Measurements from ENCODE around the gene MBNL3. TPM values are rescaled to one million over a fixed set of nuclear protein-coding genes. Genes with fewer than 3 reads are reported as not detected.

The MBNL3 gene, protein sequence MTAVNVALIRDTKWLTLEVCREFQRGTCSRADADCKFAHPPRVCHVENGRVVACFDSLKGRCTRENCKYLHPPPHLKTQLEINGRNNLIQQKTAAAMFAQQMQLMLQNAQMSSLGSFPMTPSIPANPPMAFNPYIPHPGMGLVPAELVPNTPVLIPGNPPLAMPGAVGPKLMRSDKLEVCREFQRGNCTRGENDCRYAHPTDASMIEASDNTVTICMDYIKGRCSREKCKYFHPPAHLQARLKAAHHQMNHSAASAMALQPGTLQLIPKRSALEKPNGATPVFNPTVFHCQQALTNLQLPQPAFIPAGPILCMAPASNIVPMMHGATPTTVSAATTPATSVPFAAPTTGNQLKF
- 2.5 and 5.1 TPM in 2 replicates for total RNA-seq (2014; rRNA removed; shearing (Covaris generic))

DNA sequence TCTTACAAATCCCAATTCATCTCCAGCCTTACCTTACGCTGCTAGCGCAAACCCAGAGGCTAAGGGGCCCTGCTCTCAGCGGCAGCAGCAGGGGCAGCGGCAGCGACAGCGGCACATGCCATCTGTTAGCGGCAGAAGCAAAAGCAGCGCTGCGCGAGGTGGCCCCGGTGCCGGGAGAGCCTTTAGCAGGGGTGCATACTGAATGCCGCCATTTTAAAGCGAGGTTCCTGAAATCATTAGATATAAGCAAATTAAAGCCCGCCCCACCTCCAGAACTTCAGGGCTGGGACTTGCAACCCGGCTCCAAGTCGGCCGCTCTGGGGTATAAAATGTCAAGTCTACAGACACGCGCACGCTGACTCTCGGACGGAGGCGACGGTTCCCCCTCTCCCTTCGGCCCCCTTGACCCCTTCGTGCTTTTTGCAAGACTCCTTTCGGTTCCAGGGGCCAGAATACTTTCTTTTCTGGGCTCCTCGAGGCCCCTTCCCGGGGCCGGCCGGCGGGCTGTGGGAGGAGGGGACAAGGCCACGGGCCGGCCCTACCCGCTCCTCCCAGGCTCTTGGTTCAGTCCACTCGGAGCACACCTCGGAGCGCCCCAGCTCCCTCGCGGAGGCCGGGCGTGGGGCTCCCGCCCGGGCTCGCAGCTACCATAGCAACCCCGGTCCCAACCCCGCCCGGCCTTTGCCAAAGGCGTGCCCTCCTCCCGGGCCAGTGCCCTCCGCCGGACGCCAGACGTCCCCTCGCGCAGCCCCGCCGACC is at the start of gene MBNL3:
MBNL3 (minus strand) TSS at position 220 of the 759 bp plus-strand sequence. CDS start 49,427 bp downstream, outside the sequence.
- Histone ChIP-seq H3K36me3 (replicated peaks; ENCODE audit: control insufficient read depth, insufficient read depth, low read length) (no peaks in the 10 kb centered on the region), H3K4me3 (ENCODE audit: insufficient read depth, low read depth, low read length) (peak within 1 kb of the TSS; percentile 62), H3K27me3 (ENCODE audit: control insufficient read depth, insufficient read depth, low read length) (peaks cover 31% of the 10 kb centered on the region)
- peak; percentile 70 for DNase-seq

DNA sequence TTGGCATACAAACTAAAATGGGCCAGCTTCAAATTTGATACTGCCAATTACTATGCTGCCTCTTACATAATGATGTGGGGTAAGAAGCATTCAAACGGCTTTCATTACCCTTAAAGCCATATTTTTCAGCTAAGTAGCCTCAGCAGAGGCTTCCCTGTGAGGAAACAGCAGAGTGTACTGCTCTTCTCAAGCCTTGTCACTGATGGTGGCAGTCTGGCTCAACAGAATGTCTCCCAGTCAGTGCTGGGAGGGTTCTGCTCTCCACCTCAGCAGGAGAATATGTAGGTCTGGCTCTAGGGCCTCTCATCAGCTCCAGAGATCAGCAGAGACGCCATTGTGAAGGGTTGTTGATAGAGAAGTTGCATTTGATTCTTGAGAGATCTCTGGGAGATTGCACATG is 44.6 kb upstream of the MBNL3 start:
- Histone ChIP-seq H3K27me3 (ENCODE audit: control insufficient read depth, insufficient read depth, low read length) (no peaks in the 10 kb centered on the region), H3K36me3 (replicated peaks; ENCODE audit: control insufficient read depth, insufficient read depth, low read length) (no peaks in the 10 kb centered on the region), H3K4me3 (ENCODE audit: insufficient read depth, low read depth, low read length) (no peak overlapping the region)
- DNase-seq: no peak

DNA sequence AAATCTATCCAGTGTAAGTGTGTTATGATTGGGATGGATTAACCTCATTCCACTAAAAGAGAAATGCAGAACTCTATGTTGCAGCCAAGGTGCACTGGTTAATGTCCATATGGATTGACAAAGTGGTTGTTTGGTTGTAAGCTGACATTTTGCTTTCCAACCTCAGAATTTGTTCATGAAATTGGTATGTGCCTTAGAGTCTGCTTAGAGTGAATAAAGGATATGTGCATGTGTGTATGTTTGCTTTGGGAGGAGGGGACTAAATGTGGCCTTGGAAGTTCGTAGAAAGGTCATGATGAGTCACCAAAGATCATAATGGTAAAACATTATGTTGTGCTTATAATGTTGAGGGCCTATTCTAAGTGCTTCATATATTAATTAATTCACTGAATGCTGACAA is 44.1 kb upstream of the MBNL3 start:
- Histone ChIP-seq H3K4me3 (ENCODE audit: insufficient read depth, low read depth, low read length) (no peak overlapping the region), H3K27me3 (ENCODE audit: control insufficient read depth, insufficient read depth, low read length) (no peaks in the 10 kb centered on the region), H3K36me3 (replicated peaks; ENCODE audit: control insufficient read depth, insufficient read depth, low read length) (no peaks in the 10 kb centered on the region)
- DNase-seq: no peak

DNA sequence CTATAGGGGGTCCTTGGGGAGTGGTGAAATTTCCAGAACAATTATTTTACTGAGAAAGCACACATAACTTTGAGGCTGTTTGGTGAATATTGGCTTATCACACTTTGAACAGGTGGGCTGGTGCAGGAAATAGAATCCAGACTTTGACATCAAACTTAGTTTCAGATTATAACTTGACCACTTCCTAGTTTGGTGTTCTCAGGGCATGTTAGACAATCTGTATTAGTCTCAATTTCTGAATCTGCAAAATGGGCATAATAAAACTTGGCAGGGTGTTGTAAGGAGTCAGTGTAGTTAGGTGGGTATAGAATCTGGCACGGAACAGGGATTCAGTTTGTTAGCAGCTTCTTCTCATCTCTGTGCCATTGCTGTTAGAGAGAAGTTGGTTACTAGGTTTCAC is 43.3 kb upstream of the MBNL3 start:
- no peaks in the 10 kb centered on the region for H3K27me3 ChIP-seq (ENCODE audit: control insufficient read depth, insufficient read depth, low read length)
- DNase-seq: no peak
- no peak overlapping the region for H3K4me3 ChIP-seq (ENCODE audit: insufficient read depth, low read depth, low read length)
- H3K36me3 ChIP-seq (replicated peaks; ENCODE audit: control insufficient read depth, insufficient read depth, low read length): no peaks in the 10 kb centered on the region

DNA sequence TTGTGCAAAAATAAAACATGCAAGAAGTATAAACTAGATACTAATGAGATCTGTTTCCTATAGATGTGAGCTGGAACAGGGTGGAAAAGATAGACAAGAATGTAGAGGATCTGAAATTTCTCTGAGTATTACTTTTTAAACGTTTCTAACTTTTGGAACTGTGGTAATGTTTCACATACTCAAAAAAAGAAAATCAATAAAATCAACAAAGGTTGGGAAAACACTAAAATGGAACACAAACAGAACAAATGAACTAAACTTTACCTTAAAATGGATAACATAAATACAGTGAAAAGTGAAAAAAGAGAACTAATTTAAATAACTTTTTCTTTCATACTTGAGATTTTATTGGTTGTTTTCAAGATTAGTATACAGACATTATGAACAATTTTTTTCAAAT is 32.0 kb upstream of the MBNL3 start:
- Histone ChIP-seq H3K4me3 (ENCODE audit: insufficient read depth, low read depth, low read length) (no peak overlapping the region), H3K27me3 (ENCODE audit: control insufficient read depth, insufficient read depth, low read length) (no peaks in the 10 kb centered on the region), H3K36me3 (replicated peaks; ENCODE audit: control insufficient read depth, insufficient read depth, low read length) (no peaks in the 10 kb centered on the region)
- DNase-seq: no peak

DNA sequence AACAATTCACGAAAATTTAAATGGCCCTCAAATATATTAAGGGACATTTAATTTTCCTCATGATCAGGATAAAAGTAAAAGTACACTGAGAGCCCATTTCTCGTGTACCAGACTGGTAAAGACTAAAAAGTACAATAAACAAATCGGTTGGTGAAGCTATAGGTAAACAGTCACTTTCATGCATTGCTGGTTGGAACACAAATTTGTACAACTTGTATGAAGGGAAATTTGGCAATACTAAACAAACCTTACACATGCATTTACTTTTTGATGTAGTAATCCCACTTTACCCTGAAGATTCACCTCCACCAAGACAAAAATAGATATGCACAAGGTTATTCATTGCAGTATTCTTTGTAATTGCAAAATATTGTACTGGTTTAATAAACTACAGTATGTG is 31.4 kb upstream of the MBNL3 start:
- DNase-seq: no peak
- Histone ChIP-seq H3K36me3 (replicated peaks; ENCODE audit: control insufficient read depth, insufficient read depth, low read length) (no peaks in the 10 kb centered on the region), H3K4me3 (ENCODE audit: insufficient read depth, low read depth, low read length) (no peak overlapping the region), H3K27me3 (ENCODE audit: control insufficient read depth, insufficient read depth, low read length) (no peaks in the 10 kb centered on the region)

DNA sequence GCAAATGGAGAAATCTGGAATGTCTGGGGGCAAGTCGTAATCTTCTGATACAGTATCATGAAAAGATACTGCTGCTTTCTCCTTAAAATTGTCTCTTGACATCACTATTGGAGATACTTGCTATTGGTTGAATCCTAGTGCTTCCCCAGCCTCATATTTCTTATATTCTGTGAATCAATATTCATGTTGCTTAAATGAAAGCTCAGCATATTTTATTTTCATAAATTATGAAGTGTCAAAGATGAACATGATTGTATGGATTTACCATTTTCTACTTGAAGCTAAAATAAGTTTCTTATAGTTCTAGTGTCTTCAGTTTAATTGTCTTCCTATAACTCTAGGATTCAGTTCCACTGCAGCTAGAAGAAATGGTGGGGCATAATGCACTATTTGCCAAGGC is 29.6 kb upstream of the MBNL3 start:
- Histone ChIP-seq H3K4me3 (ENCODE audit: insufficient read depth, low read depth, low read length) (no peak overlapping the region), H3K27me3 (ENCODE audit: control insufficient read depth, insufficient read depth, low read length) (no peaks in the 10 kb centered on the region), H3K36me3 (replicated peaks; ENCODE audit: control insufficient read depth, insufficient read depth, low read length) (no peaks in the 10 kb centered on the region)
- DNase-seq: no peak

DNA sequence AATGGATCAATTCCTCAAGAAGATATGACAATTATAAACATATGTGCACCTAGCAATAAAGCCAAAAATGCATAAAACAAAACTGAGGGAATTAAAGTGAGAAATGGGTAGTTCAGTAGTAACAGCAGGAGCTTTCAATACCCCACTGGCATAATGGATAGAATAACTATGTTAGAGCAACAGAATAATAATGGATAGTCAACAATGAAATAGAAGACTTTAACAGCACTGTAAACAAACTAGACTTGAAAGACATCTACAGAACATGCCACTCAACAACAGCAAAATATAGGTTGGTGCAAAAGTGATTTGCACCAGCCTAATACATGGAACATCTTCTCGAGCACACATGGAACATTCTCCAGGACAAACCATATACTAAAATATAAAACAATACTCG is 20.0 kb upstream of the MBNL3 start:
- no peaks in the 10 kb centered on the region for H3K27me3 ChIP-seq (ENCODE audit: control insufficient read depth, insufficient read depth, low read length)
- no peaks in the 10 kb centered on the region for H3K36me3 ChIP-seq (replicated peaks; ENCODE audit: control insufficient read depth, insufficient read depth, low read length)
- DNase-seq: no peak
- H3K4me3 ChIP-seq (ENCODE audit: insufficient read depth, low read depth, low read length): no peak overlapping the region

DNA sequence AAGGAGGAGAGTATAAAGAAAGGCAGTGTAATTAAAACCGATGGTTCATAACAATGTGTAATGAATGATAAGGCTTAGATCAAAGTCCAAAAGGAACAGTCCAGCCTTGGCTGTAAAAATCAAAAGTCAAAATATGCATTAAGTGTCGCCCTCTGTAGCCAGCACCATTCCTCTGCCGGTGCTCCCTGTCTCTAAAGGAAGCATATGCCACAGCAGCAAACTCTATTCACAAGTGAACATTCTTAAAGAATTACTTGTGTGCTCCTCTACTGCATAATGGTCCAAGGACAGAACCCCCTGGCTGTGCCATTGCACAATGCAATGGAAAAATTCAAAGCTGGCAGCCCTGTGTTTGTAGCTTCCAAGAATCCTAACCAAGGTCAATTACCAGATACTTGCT is 16.3 kb upstream of the MBNL3 start:
- DNase-seq: no peak
- no peaks in the 10 kb centered on the region for H3K27me3 ChIP-seq (ENCODE audit: control insufficient read depth, insufficient read depth, low read length)
- no peak overlapping the region for H3K4me3 ChIP-seq (ENCODE audit: insufficient read depth, low read depth, low read length)
- no peaks in the 10 kb centered on the region for H3K36me3 ChIP-seq (replicated peaks; ENCODE audit: control insufficient read depth, insufficient read depth, low read length)

DNA sequence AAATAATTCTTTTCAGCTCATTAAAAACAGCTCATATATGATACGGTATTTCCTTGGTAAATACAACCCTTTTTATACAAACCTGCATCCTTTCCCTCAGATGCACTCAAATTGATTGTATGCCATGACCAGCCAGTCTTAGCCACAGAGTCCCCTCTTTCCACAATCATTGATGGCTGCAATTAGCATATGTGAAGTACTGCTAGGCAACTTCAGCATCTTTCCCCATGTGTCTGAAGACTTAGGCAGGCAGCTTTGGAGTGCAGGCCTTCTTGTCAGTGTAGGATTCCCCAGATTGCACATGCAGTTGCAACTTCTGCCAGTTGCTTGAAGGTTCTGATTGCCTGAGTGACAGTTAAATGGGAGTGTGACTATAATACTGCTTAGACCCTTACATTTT is 15.6 kb upstream of the MBNL3 start:
- Histone ChIP-seq H3K27me3 (ENCODE audit: control insufficient read depth, insufficient read depth, low read length) (no peaks in the 10 kb centered on the region), H3K4me3 (ENCODE audit: insufficient read depth, low read depth, low read length) (no peak overlapping the region)

DNA sequence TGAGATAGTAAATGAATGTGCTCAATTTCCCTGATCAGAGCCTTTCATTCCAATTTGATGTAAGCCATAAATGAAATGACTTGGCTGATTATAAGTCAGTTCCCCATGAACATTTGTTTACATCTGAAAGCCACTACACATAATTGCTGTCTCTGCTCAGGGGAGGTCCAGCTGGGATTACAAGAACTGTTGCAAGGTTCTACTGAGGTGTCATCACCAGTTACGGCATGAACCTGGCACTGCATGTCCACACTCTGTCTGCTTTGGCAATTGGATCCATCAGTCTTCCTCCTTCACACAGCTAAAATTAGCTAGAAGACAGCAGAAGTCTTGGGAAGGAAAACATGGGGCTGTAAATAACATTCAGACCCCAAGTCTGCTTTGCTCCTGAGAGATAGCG is 12.8 kb upstream of the MBNL3 start:
- no peaks in the 10 kb centered on the region for H3K27me3 ChIP-seq (ENCODE audit: control insufficient read depth, insufficient read depth, low read length)
- H3K4me3 ChIP-seq (ENCODE audit: insufficient read depth, low read depth, low read length): no peak overlapping the region
- no peaks in the 10 kb centered on the region for H3K36me3 ChIP-seq (replicated peaks; ENCODE audit: control insufficient read depth, insufficient read depth, low read length)
- DNase-seq: no peak

More for the DNA sequence above, 15.6 kb upstream of the MBNL3 start:
- H3K36me3 ChIP-seq (replicated peaks; ENCODE audit: control insufficient read depth, insufficient read depth, low read length): no peaks in the 10 kb centered on the region
- DNase-seq: no peak

DNA sequence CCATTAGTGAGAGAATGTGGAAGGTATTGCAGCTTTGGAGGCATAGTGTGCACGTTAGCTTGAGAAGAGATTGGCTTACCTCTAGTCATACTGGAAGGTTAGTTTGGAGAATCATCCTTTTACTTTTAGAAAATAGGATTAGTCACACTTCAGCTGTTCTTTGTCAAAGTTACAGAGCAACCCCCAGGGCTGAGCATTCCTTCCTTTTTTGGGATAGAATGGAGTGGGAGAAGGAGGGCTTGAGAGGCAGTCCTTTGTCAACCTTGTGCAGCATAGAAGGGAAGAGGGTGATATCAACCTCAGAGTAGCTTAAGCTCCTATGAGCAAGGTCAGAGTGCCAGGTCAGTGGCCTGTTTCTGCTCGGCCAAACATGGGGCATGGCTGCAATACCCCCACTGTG is 8.6 kb upstream of the MBNL3 start:
- no peak for DNase-seq
- no peak overlapping the region for H3K4me3 ChIP-seq (ENCODE audit: insufficient read depth, low read depth, low read length)
- no peaks in the 10 kb centered on the region for H3K36me3 ChIP-seq (replicated peaks; ENCODE audit: control insufficient read depth, insufficient read depth, low read length)
- no peaks in the 10 kb centered on the region for H3K27me3 ChIP-seq (ENCODE audit: control insufficient read depth, insufficient read depth, low read length)

DNA sequence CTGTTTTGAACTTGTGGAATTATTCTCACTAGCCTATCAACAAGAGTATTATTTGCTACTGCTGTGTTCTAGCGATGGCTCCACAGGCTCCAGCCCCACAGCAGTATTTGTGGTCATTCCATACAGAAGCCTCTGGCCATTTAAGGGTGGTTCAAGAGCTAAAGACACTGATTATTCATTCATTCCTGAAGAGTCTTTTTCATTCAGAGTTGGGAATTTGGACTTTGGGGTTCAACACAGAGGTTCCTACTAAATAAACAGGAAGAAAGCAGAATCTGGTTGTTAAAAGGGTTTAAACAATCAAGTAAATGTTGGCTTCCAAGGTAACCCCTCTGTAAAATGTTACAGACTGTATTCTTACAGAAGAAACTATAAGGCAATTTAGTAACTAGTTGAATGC is 4.3 kb upstream of the MBNL3 start:
- no peaks in the 10 kb centered on the region for H3K36me3 ChIP-seq (replicated peaks; ENCODE audit: control insufficient read depth, insufficient read depth, low read length)
- H3K27me3 ChIP-seq (ENCODE audit: control insufficient read depth, insufficient read depth, low read length): peaks cover 27% of the 10 kb centered on the region
- no peak overlapping the region for H3K4me3 ChIP-seq (ENCODE audit: insufficient read depth, low read depth, low read length)
- no peak for DNase-seq

DNA sequence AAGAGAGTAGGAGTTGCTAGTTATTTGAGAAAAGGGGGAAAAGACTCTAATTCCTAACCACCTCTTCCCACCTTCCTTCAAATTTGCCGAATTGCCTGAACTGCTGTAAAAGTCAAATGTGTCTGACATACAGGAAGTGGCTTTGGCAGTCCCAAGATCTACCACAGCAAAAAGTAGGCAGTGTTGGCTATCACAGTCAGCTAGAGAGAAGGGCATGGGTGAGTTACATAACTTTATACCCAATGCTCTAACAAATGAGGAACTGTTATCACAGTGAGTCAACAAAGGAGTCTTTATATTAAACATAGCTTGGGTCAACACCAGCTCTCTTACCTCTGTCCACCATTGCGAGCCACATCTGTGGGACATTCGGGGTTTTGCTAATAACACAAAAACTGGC is 2.4 kb upstream of the MBNL3 start:
- no peaks in the 10 kb centered on the region for H3K36me3 ChIP-seq (replicated peaks; ENCODE audit: control insufficient read depth, insufficient read depth, low read length)
- peaks cover 31% of the 10 kb centered on the region for H3K27me3 ChIP-seq (ENCODE audit: control insufficient read depth, insufficient read depth, low read length)
- no peak overlapping the region for H3K4me3 ChIP-seq (ENCODE audit: insufficient read depth, low read depth, low read length)
- DNase-seq: no peak

Data from H7 (cell line).